Measurements from ENCODE around the gene ANLN. TPM values are rescaled to one million over a fixed set of nuclear protein-coding genes. Genes with fewer than 3 reads are reported as not detected.

Gene ANLN
- total and polyA plus RNA-seq, 9 of the 15 experiments (the other 6 are each of a cell fraction or from before 2014, with no cell fraction given), result 18.1 to 66.2 (median 38.7) TPM

DNA sequence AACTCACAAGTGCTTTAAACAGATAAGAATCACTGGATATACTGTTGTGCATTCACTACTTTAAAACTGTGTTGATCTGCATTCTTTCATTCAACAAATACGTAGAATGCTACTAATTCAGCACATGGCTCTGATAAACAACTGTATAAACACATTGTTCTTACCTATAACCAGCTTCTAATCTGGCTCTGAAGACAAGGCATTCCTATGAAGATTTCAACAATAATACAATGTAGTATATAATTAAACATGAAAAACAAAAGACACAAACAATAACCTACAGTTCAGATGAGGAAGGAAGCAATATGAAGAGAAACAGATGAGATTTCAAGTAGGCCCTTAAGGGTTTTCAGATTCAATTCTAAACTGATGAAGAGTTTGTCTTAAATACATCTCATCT, 31.1 kb upstream of the ANLN start:
- FAIRE-seq (no peak), ATAC-seq (no peak), DNase-seq (ENCODE audit: extremely low read depth in 1 of 4, low spot score in 3 of 4) (no peak)
- CTCF ChIA-PET (ENCODE audit: low intra/inter-chr PET ratio), result no interaction called here
- no peaks in the 10 kb centered on the region for H3K9me1 ChIP-seq (ENCODE audit: control insufficient read depth, insufficient read depth, low read length)
- no peak for TF ChIP-seq NR3C1 (CRISPR knock-in tag; IDR thresholded peaks at IDR 0.05)
- no peak for TF ChIP-seq CBFB (CRISPR knock-in tag; IDR thresholded peaks at IDR 0.05)
- TF ChIP-seq CBX8 (IDR thresholded peaks at IDR 0.05; ENCODE audit: borderline replicate concordance, extremely low read depth, low read depth, low read length, poor library complexity, severe bottlenecking), result peak; percentile 77
- H4K20me1 ChIP-seq (replicated peaks; ENCODE audit: control insufficient read depth, insufficient read depth, low read length), result no peaks in the 10 kb centered on the region
- intact Hi-C loops (cut with micrococcal nuclease), result no loop called here
- BruUV-seq (replicated peaks), result no TSS peak
- H3K9ac ChIP-seq (ENCODE audit: insufficient read depth in 1 of 2, low read depth in 2 of 2, low read length in 2 of 2), result no peak overlapping the region
- H3K27me3 ChIP-seq (ENCODE audit: control insufficient read depth in 2 of 2, insufficient read depth in 2 of 2, low read length in 2 of 2), result peaks cover 21 to 33% of the 10 kb centered on the region in 2 experiments
- H3K79me2 ChIP-seq (ENCODE audit: control insufficient read depth, insufficient read depth, low read length), result no peaks in the 10 kb centered on the region
- no peak overlapping the region for H2AFZ ChIP-seq (ENCODE audit: low read depth, low read length)
- in situ Hi-C loops (cut with MboI), result no loop called here
- no peak overlapping the region for H3K4me3 ChIP-seq
- H3K4me2 ChIP-seq (ENCODE audit: insufficient read depth, low read length), result no peak overlapping the region
- H3K9me3 ChIP-seq (replicated peaks; ENCODE audit: control insufficient read depth, insufficient read depth, low read depth, low read length), result no peaks in the 10 kb centered on the region
- WGBS (ENCODE audit: insufficient coverage, low coverage, missing lambda C conversion rate), result 3% methylated on average over 1 of the region's 1 CpG
- H3K4me1 ChIP-seq (replicated peaks in 1 of 2; ENCODE audit: control insufficient read depth in 2 of 2, insufficient read depth in 2 of 2, low read length in 2 of 2), result no peaks in the 10 kb centered on the region
- no peak overlapping the region for H3K27ac ChIP-seq (ENCODE audit: extremely low read depth, low read depth, low read length)
- POLR2A ChIA-PET, result interaction anchor here (0.9 kb wide), 1 partner anchor 11 kb away, joined by 4 read pairs; no protein-coding TSS in a partner anchor
- no peaks in the 10 kb centered on the region for H3K36me3 ChIP-seq (ENCODE audit: control insufficient read depth, insufficient read depth, low read length)

- CTCF ChIA-PET (ENCODE audit: low intra/inter-chr PET ratio), result no interaction called here
- Histone ChIP-seq H3K9me1 (ENCODE audit: control insufficient read depth, insufficient read depth, low read length) (no peaks in the 10 kb centered on the region), H3K27ac (ENCODE audit: extremely low read depth, low read depth, low read length) (no peak overlapping the region), H3K36me3 (ENCODE audit: control insufficient read depth, insufficient read depth, low read length) (no peaks in the 10 kb centered on the region), H2AFZ (ENCODE audit: low read depth, low read length) (no peak overlapping the region), H3K9ac (ENCODE audit: insufficient read depth in 1 of 2, low read depth in 2 of 2, low read length in 2 of 2) (no peak overlapping the region), H3K79me2 (ENCODE audit: control insufficient read depth, insufficient read depth, low read length) (no peaks in the 10 kb centered on the region), H3K4me1 (replicated peaks in 1 of 2; ENCODE audit: control insufficient read depth in 2 of 2, insufficient read depth in 2 of 2, low read length in 2 of 2) (no peaks in the 10 kb centered on the region), H3K4me2 (ENCODE audit: insufficient read depth, low read length) (no peak overlapping the region), H4K20me1 (replicated peaks; ENCODE audit: control insufficient read depth, insufficient read depth, low read length) (no peaks in the 10 kb centered on the region), H3K4me3 (no peak overlapping the region), H3K27me3 (ENCODE audit: control insufficient read depth in 2 of 2, insufficient read depth in 2 of 2, low read length in 2 of 2) (peaks cover 17 to 39% of the 10 kb centered on the region in 2 experiments), H3K9me3 (replicated peaks; ENCODE audit: control insufficient read depth, insufficient read depth, low read depth, low read length) (no peaks in the 10 kb centered on the region)
- no TSS peak for BruUV-seq (replicated peaks)
- intact Hi-C loops (cut with micrococcal nuclease) (no loop called here), in situ Hi-C loops (cut with MboI) (no loop called here)
- ATAC-seq (no peak), FAIRE-seq (no peak), DNase-seq (ENCODE audit: extremely low read depth in 1 of 4, low spot score in 3 of 4) (no peak)
- POLR2A ChIA-PET, result interaction anchor here (0.6 kb wide), 1 partner anchor 486 kb away, joined by 3 read pairs; no protein-coding TSS in a partner anchor
- TF ChIP-seq BMI1 (IDR thresholded peaks at IDR 0.05; ENCODE audit: low read length) (0 out of 2 replicates have a peak, but pooled peaks have one; percentile 9), EZH2 (IDR thresholded peaks at IDR 0.05; ENCODE audit: borderline replicate concordance, low read depth, low read length) (0 out of 2 replicates have a peak, but pooled peaks have one; percentile 75), RNF2 (IDR thresholded peaks at IDR 0.05) (no peak), KAT7 (CRISPR knock-in tag; IDR thresholded peaks at IDR 0.05; ENCODE audit: borderline replicate concordance) (no peak), CBX8 (IDR thresholded peaks at IDR 0.05; ENCODE audit: borderline replicate concordance, extremely low read depth, low read depth, low read length, poor library complexity, severe bottlenecking) (peak; percentile 27), ELF1 (tag; IDR thresholded peaks at IDR 0.05) (0 out of 2 replicates have a peak, but pooled peaks have one; percentile 23)
- WGBS (ENCODE audit: insufficient coverage, low coverage, missing lambda C conversion rate), result 4% methylated on average over 4 of the region's 4 CpGs
Measured at GRCh38 chr7:36360244-36360643, 29.4 kb upstream of the ANLN start.
